H54 (cell line): ENCODE data around the gene ADNP2.

Experiments
- DNase-seq: peaks from one replicate; pipeline ENCODE4 v3.0.0; 2011; ENCODE audit warnings: low spot score, mixed read lengths; ENCODE audit not compliant: insufficient read length
- FAIRE-seq: peaks from 3 replicates; lab custom pipeline; 2011; peaks lifted over from hg19 to GRCh38; lab: Jason Lieb, UNC
- POLR2A ChIP-seq: IDR thresholded peaks from 2 replicates; pipeline ENCODE4 v1.6.1; 2011; ENCODE audit warnings: low read depth, mild to moderate bottlenecking, low read length

ADNP2 gene

GRCh38 chr18:80177128-80177527 lies 68.1 kb downstream of the ADNP2 start:
- TF ChIP-seq POLR2A = no peak
- DNase-seq (no peak), FAIRE-seq (no peak)

- TF ChIP-seq POLR2A = no peak
- no peak for FAIRE-seq
These were observed 70.1 kb downstream of the ADNP2 start for GRCh38 chr18:80178935-80179818.

GRCh38 chr18:80179857-80180558 lies 70.9 kb downstream of the ADNP2 start:
- DNase-seq = no peak
- no peak for TF ChIP-seq POLR2A
- FAIRE-seq = no peak

More at GRCh38 chr18:80178935-80179818, 70.1 kb downstream of the ADNP2 start:
- no peak for DNase-seq

GRCh38 chr18:80180778-80181564 lies 71.9 kb downstream of the ADNP2 start:
- no peak for FAIRE-seq
- no peak for DNase-seq
- TF ChIP-seq POLR2A = no peak

- DNase-seq = no peak
- TF ChIP-seq POLR2A = no peak
- FAIRE-seq = no peak
These were observed 72.8 kb downstream of the ADNP2 start for GRCh38 chr18:80181642-80182461.

GRCh38 chr18:80182855-80183254 lies 73.8 kb downstream of the ADNP2 start:
- TF ChIP-seq POLR2A = no peak
- no peak for DNase-seq
- FAIRE-seq = no peak

- DNase-seq (no peak), FAIRE-seq (no peak)
- TF ChIP-seq POLR2A = no peak
These were observed 74.4 kb downstream of the ADNP2 start for GRCh38 chr18:80183273-80184050.

GRCh38 chr18:80184243-80184772 lies 75.2 kb downstream of the ADNP2 start:
- TF ChIP-seq POLR2A = no peak
- FAIRE-seq = no peak
- no peak for DNase-seq

- DNase-seq (no peak), FAIRE-seq (no peak)
- no peak for TF ChIP-seq POLR2A
These were observed 76.5 kb downstream of the ADNP2 start for GRCh38 chr18:80185545-80185944.

- no peak for DNase-seq
- no peak for TF ChIP-seq POLR2A
- FAIRE-seq = no peak
These were observed 79.0 kb downstream of the ADNP2 start for GRCh38 chr18:80187956-80188642.

- FAIRE-seq = no peak
- TF ChIP-seq POLR2A = no peak
- DNase-seq = no peak
These were observed 79.8 kb downstream of the ADNP2 start for GRCh38 chr18:80188643-80189530.

- no peak for DNase-seq
- no peak for TF ChIP-seq POLR2A
- no peak for FAIRE-seq
These were observed 80.4 kb downstream of the ADNP2 start for GRCh38 chr18:80189531-80189865.
